SK-N-SH (cell line): ENCODE data around the gene ARL13A.
"Not testable (repeated sequence)": the region's sequence is repeated elsewhere in the genome, so short reads cannot be mapped to it uniquely, and the experiment has no call there.

ENCODE experiments used
- CHD2 ChIP-seq: fragments of 150-350 bp; IDR thresholded peaks from 2 replicates; pipeline ENCODE4 v1.6.1; 2018; ENCODE audit warnings: low read length; ENCODE audit not compliant: partially characterized antibody
- EP300 ChIP-seq, 2 experiments: IDR thresholded peaks; 2 replicates each; pipeline versions ENCODE4 v1.4.0 to v1.6.1; 2012; ENCODE audit warnings: borderline replicate concordance in 1 of 2, low read depth in 1 of 2, low read length in 1 of 2
- EZH2phosphoT487 ChIP-seq: fragments of 200-600 bp; sonication (generic); IDR thresholded peaks from 2 replicates; pipeline ENCODE4 v1.6.1; 2017; ENCODE audit warnings: low read depth, mixed run types, mild to moderate bottlenecking, antibody characterized with exemption, moderate library complexity, borderline replicate concordance
- FOXJ3 ChIP-seq: sonication (generic); formaldehyde crosslinking; IDR thresholded peaks from 2 replicates; pipeline ENCODE4 v1.5.1; 2020; ENCODE audit warnings: mild to moderate bottlenecking, missing genetic modification reagents
- MXI1 ChIP-seq: IDR thresholded peaks from 2 replicates; pipeline ENCODE4 v1.6.1; 2012; ENCODE audit warnings: mild to moderate bottlenecking, low read depth, low read length, improper control_type of control experiment
- POLR2AphosphoS5 ChIP-seq: IDR thresholded peaks from 2 replicates; pipeline ENCODE4 v1.6.1; 2012; ENCODE audit warnings: low read depth, low read length
- RAD21 ChIP-seq: IDR thresholded peaks from 2 replicates; pipeline ENCODE4 v1.6.1; 2012; ENCODE audit warnings: mild to moderate bottlenecking, low read length
- SIN3A ChIP-seq: IDR thresholded peaks from 2 replicates; pipeline ENCODE4 v1.6.1; 2012; ENCODE audit warnings: low read depth, mild to moderate bottlenecking, low read length, moderate library complexity, borderline replicate concordance
- TF ChIP-seq, protein P1 (sequence below): fragments of 200-600 bp; sonication (generic); IDR thresholded peaks from 2 replicates; pipeline ENCODE4 v1.6.1; 2017; ENCODE audit warnings: antibody characterized with exemption, mild to moderate bottlenecking, moderate library complexity

DNA sequence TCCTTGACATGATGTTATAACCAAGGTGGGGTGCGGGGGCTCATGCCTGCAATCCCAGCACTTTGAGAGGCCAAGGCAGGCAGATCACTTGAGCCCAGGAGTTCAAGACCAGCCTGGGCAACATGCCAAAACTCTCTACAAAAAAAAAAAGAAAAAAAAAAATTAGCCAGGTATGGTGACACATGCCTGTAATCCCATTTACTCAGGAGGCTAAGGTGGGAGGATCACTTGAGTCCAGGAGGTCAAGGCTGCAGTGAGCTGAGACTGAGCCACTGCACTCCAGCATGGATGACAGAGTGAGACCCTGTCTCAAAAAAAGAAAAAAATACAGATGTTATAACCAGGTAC lies 12.0 kb downstream of the ARL13A start:
- not testable (repeated sequence) for TF ChIP-seq MXI1; FOXJ3 (CRISPR knock-in tag); POLR2AphosphoS5; EZH2phosphoT487; EP300 (IDR thresholded peaks at IDR 0.05; ENCODE audit: borderline replicate concordance in 1 of 2, low read depth in 1 of 2, low read length in 1 of 2); SIN3A; RAD21; CHD2
- TF ChIP-seq, protein P1, sequence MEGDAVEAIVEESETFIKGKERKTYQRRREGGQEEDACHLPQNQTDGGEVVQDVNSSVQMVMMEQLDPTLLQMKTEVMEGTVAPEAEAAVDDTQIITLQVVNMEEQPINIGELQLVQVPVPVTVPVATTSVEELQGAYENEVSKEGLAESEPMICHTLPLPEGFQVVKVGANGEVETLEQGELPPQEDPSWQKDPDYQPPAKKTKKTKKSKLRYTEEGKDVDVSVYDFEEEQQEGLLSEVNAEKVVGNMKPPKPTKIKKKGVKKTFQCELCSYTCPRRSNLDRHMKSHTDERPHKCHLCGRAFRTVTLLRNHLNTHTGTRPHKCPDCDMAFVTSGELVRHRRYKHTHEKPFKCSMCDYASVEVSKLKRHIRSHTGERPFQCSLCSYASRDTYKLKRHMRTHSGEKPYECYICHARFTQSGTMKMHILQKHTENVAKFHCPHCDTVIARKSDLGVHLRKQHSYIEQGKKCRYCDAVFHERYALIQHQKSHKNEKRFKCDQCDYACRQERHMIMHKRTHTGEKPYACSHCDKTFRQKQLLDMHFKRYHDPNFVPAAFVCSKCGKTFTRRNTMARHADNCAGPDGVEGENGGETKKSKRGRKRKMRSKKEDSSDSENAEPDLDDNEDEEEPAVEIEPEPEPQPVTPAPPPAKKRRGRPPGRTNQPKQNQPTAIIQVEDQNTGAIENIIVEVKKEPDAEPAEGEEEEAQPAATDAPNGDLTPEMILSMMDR = not testable (repeated sequence)
